ENCODE measurements around the gene ADGRD1. TPM values are rescaled to one million over a fixed set of nuclear protein-coding genes. Genes with fewer than 3 reads are reported as not detected.

Gene ADGRD1
- total RNA-seq, 1 donor from 2014 or later: not detected

DNA sequence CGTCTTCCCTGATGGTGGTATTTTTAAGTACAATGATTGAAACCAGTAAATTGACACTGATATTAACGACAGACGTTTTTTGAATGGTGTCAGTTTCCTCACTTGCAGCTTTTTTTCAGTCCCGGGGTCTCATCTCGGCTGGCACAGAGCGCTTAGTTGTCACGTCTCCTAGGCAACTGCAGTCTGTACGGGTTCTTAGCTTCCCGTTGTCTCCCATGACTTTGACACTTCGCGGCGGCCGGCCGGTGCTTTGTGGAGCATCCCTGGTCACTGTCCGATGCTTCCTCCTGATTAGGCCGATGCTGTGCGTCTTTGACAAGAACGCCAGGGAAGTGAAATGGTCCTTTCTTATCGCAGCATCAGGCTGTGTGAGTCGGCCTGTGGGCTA is 67.4 kb downstream of the ADGRD1 start:
- no peak for DNase-seq (ENCODE audit: low read depth, low spot score)

DNA sequence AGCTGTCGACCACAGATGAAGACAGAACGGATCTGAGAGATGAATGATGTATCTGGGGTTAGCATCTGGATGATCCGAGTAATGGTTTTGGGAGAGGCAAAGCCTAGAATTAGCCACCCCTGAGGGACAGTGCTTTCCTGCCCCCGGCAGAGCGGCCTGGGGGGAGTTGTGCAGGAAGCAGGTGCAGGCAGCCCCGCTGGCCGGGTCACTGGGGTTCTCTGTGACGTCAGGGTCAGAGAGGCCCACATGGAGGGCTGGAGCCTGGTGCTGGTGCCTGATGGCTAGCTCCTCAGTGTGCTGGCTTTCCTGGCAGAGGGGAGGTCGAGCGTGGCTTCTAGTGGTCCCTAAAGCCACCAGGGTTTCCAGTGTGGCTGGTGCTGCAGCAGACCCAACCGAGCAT is 70.3 kb downstream of the ADGRD1 start:
- no peak for DNase-seq (ENCODE audit: low read depth, low spot score)

DNA sequence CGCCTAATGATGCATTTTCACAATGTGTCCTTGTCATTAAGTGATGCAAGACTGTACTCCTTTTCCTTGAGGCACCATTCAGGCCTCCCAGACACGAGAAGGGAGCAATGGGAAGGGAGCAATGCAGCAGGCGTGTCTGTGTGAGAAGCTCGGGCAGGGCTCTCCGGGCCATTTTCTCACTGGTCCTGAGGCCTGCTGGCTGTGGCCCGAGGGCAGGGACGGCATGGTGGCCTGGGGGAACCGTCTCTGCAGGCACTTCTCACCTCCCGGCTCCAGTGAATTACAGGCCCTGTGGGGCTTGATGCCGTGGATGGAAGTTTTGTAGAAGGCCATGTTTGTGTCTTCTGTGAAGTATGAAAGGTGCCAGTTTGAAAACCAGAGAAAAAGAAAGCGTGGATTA is 71.0 kb downstream of the ADGRD1 start:
- DNase-seq (ENCODE audit: low read depth, low spot score): no peak

- DNase-seq (ENCODE audit: low read depth, low spot score): no peak
These were observed 71.5 kb downstream of the ADGRD1 start for GRCh38 chr12:131025234-131025633.

DNA sequence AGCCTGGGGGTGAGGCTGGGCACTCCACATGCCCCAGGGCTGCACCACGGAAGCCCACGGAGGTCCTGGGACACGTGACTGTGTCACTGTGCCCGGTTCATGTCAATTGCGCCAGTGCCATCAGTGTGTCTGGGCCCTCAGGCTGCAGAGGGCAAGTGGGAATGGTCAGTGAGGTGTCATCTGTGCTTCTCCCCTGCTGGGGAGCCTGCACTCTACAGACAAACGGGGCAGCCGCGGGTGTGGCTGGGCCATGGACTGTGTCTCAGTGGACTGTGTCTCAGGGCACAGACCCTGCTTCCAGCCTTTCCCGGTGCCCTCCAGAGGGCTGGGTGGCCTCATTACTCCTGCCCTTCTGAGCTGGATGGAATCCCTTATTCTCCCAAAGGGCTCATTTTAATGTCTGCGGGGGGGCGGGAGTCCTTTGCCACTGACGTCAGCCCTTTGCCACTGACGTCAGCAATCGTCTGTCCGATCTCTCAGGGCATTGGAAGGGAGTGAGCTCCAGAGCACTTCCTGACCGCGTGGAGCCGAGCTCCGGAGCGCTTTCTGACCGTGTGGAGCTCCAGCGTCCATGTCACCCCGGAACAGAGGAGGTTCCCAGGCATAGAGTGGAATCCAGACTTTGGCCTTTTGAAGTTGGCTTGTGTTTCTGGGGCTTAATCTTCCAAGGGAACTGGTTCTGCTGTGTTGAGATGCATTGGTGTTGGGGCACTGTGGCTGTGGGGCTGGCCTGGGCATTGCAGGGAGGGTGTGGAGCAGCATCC is 72.4 kb downstream of the ADGRD1 start:
- no peak for DNase-seq (ENCODE audit: low read depth, low spot score)

- DNase-seq (ENCODE audit: low read depth, low spot score): no peak
These were observed 73.0 kb downstream of the ADGRD1 start for GRCh38 chr12:131026754-131027153.

- no peak for DNase-seq (ENCODE audit: low read depth, low spot score)
These were observed 73.6 kb downstream of the ADGRD1 start for GRCh38 chr12:131027264-131027663.

- DNase-seq (ENCODE audit: low read depth, low spot score): no peak
These were observed 74.3 kb downstream of the ADGRD1 start for GRCh38 chr12:131027876-131028586.

DNA sequence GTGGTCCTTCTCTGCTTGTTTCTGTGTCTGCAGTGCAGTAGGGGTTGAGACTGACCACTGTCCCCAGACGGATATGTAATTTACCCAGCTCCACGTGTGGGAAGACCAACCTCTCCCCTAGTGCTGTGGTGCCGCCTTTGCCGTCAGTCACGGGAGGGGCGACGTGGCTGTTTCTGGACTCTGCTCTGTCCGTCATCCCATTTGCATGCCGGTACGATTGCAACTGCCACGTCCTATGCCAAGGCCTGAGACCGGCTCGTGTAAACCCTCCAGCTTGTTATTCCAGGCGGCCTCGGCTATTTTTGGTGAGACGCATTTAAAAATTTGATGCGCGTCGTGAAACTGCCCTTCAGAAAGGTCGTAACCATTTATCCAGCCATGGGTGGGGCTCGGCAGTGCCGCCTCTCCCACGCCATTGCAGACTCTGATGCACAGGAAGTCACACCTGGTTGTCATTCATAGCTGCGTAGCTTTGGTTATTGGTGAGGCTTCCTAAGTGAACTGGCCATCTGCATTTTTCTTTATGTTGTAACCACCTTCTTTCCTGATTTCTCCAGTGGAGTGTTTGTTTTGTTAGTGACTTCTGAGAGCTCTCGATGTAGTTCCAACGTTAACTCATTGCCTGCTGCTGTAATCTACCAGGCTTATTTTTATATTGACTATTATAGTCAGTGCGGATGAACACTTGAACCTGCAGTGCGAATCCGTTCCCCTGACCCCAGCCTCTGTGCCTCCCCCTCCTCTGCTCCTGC is 75.1 kb downstream of the ADGRD1 start:
- no peak for DNase-seq (ENCODE audit: low read depth, low spot score)

- no peak for DNase-seq (ENCODE audit: low read depth, low spot score)
These were observed 77.0 kb downstream of the ADGRD1 start for GRCh38 chr12:131030472-131031328.

DNA sequence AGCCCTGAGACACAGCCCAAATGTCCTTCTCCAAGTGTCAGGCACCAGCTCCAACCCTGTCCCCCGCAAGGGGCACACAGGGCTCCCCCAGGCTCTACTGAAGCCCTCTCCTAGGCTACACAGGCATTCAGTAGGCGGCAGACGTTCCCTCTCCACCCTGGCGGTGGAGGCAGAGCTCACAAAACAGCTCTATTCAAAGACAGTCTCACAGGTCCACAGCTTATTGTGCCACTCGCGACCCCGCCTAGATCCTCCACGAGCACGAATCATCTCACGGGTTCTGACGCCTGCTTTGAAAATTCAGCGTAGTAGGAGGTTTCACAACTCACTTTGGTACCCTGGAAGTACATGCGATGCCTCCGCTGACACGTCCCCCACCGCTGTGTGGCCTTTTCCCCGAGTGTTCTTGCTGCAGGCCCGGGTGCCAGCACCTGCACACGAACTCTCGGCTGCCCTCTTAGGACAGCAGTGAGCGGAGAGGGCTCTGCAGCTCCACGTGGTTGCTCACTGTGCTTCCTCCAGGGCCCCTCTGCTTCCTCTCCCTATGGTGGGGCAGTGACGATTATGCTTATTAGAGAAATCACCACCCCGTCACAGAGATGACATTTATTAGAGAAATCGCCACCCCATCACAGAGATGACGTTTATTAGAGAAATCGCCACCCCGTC is 78.5 kb downstream of the ADGRD1 start:
- DNase-seq (ENCODE audit: low read depth, low spot score): no peak

DNA sequence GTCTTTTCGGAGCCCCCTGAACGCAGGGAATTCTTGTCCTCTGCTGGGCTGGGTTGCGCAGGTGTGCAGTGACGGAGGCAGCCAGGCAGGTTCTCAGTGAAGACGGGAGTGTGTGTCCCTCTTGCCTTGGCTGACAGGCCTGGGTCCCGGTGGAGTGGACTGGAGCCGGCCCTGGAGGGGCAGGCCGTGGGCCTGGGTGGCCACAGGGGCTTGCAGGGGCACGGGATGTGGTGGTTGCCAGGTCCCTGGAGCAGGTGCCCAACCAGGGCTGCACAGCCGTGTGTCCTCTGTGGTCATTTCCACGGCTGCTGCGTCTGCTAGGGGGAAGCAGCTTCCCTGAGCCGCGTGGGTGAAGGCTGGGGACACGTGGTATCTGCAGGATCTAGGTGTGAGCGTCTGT is 79.8 kb downstream of the ADGRD1 start:
- DNase-seq (ENCODE audit: low read depth, low spot score): no peak

DNA sequence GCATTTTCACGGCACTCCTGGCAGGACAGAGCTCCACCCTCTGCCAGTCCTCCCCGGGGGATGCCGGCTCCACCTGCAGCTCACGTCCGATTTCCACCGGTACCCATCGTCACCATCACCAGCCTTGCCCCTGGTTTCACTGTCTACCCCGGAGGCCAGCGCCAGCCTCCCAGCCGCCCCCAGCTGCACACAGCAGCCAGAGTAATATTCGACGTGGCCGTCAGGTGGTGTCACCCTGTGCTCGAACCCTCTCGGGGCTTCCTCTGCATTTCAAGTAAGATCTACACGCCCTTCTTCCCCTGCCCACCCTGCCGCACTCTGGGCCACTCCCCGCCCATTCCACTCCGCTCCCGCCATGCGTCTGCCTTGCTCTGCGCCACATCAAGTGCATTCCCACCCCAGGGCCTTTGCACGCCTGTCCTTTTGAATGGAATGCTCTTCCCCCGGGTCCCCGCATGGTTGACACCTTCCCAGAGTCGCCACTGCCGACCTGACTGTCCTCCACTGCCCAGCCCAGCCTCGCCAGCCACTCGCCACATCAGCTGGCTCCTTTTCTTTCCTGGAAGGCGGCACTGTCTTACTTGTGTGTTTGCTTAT is 80.3 kb downstream of the ADGRD1 start:
- no peak for DNase-seq (ENCODE audit: low read depth, low spot score)

DNA sequence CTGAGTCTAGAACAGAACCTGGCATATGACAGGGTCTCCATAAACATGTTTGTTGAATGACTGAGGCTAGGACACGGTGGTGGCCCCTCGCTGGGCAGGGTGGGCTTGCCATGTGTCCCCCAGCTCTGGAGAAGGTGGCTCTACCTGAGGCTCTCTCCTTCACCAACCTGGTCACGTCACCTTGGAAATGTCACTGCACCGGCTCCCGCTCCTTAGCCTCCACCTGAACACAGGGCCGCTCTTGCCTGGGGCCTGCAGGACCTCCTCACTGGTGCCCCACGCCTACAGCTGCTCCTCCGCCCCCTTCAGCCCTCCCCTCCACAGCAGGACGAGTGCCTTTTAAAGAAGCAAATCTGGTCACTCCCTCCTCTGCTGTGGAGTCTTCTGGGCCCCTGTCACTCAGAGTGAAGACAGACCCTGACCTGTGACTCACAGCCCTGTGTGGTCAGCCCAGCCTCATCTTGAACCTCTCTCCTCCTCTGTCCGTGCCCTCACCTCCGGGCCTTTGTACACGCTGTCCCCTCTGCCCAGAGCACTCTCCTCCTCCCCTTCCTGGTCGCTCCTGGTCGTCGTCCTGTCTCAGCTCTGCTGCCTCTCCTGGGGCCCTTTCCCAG is 81.0 kb downstream of the ADGRD1 start:
- DNase-seq (ENCODE audit: low read depth, low spot score): no peak

DNA sequence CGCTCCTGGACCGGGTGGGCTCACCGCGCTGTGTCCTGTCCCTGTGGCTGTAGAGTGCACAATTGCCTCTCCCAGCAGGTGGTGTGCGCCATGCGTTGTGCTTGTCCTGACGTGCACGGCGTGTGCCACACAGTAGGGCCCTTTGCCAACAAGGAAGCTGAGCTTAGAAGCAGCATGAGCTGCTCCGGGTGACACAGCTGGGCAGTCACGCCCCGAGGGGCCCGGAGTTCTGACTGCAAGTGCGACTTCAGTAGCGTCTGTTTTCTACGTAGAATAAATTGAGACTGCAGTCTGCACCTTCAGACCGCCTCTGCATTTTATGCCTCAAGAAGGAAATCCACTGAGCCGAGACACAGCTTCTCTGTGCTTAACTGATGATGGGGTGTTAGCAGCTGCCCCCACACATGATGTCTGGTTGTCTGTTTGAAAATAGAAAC is 81.6 kb downstream of the ADGRD1 start:
- DNase-seq (ENCODE audit: low read depth, low spot score): no peak

DNA sequence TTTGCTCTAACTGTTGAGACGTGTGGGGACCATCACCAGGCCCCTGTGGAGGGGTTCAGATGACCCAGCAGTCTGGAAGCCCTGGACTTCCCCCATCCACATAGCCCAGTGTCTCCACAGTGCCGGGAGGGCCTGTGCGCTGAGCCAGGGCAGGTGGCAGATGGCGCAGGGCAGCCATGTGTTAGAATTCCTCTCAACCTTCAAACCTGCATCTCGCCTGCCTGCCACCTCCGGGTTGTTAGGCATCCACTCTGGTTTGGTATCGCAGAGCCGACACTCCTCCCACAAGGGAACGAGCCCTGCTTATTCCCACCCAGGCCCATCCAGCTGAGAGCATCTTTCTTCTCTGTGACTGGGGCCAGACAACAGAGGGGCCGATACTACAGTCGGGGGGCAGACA is 84.5 kb downstream of the ADGRD1 start:
- no peak for DNase-seq (ENCODE audit: low read depth, low spot score)

DNA sequence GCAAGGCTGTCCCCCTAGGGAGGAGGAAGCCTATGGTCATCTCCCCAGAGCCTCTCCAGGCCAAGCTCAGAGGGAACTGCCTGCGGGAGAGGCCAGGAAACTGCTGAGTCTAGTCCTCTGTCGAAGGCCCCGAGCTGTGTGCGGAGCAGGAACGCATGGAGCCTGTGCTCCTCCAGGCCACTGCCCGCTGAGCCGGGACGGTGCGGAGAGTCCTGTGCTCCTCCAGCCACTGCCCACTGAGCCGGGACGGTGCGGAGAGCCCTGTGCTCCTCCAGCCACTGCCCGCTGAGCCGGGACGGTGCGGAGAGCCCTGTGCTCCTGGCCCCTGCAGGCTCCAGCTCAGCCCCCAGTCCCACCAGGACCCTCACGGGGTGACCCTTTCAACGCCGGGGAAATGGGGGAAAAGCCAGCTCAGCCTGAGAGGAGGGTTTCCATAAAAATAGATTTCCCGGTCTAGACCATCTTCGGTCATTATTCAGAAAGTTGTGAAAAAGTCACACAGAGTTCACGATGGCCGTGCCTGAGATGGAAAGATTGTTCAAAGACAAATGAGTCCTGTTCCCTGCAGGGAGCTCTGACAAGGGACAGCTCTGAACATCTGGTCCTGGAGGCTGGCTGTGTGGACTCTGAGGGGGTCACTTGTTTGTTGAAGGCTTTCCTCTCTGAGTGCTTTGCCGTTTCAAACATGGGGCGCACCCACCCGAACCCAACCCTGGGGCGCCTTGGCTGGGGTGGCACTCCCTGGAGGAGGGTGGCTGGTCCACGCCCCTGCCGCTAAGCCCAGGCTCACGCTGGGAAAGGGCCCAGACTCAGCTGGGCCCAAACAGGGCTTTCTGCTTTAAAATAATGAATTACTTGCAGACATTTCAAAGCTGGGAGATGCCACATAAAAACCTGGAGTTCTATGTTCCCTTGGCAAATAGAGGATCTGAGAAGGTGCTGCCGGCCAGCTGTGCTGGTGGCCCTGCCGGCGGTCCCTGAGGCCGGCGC is 85.5 kb downstream of the ADGRD1 start:
- DNase-seq (ENCODE audit: low read depth, low spot score): no peak

- no peak for DNase-seq (ENCODE audit: low read depth, low spot score)
These were observed 86.8 kb downstream of the ADGRD1 start for GRCh38 chr12:131040491-131040890.

Data from pulmonary artery endothelial cell (primary cell).